Psoas muscle (tissue), 8 donors: Measurements from ENCODE around the gene ADAMTS1. TPM values are rescaled to one million over a fixed set of nuclear protein-coding genes. Genes with fewer than 3 reads are reported as not detected.

Experiments
- ATAC-seq, 4 donors: fragments of 200-7000 bp; cut with Tn5 transposase; one replicate each; pipeline ENCODE4 v1.9.1; 2020; ENCODE audit warnings: moderate library complexity in 3 of 4, mild to moderate bottlenecking in 2 of 4
- DNase-seq, 2 donors: peaks; one replicate each; pipeline ENCODE4 v3.0.0-alpha.2; 2020
- H3K27ac ChIP-seq: fragments of 200-600 bp; one replicate; pipeline ENCODE4 v1.8.0; 2022
- H3K27me3 ChIP-seq, 3 donors: fragments of 200-600 bp in 1 of 3; one replicate each; pipeline versions ENCODE4 v1.6.1 to v1.8.0; 2013 to 2022; ENCODE audit warnings: low read length in 2 of 3, mild to moderate bottlenecking in 2 of 3, moderate library complexity in 1 of 3; ENCODE audit not compliant: insufficient read depth in 3 of 3
- H3K36me3 ChIP-seq, 2 donors: fragments of 200-600 bp in 1 of 2; one replicate each; pipeline versions ENCODE4 v1.6.1 to v1.8.0; 2013 to 2022; ENCODE audit warnings: low read depth in 1 of 2, mild to moderate bottlenecking in 1 of 2, moderate library complexity in 1 of 2; ENCODE audit not compliant: insufficient read depth in 1 of 2
- H3K4me1 ChIP-seq: fragments of 200-600 bp; one replicate; pipeline ENCODE4 v1.8.0; 2022
- H3K4me3 ChIP-seq: fragments of 200-600 bp; one replicate; pipeline ENCODE4 v1.8.0; 2022; ENCODE audit warnings: mild to moderate bottlenecking
- H3K9me3 ChIP-seq: fragments of 200-600 bp; one replicate; pipeline ENCODE4 v1.8.0; 2022
- WGBS, 3 donors: extraction: QIAGEN DNeasy Blood & Tissue Kit; methylation state at CpG; one replicate each; pipeline versions ENCODE4 v1.1.6 to v1.1.7; 2013; 5-methylcytosine and 5-hydroxymethylcytosine counted together
- intact Hi-C, 2 donors: fragments of 100-400 bp; cut with DNase I; formaldehyde crosslinking; loops; one replicate each; pipeline versions ENCODE4 v1.11.0 to v1.14.2; 2022
- polyA plus RNA-seq, 3 donors: library from polyadenylated mRNA; stranded (reverse); fragments of 200-250 nt; gene quantifications; one replicate each; pipeline ENCODE4 v1.2.3, GENCODE V29; 2013
- total RNA-seq, 4 donors: library from RNA; stranded (reverse); fragmentation: NEBNext Ultra II Directional in 2 of 4; extraction: Animal tissue kit (Norgen Biotek cat#: 25700) in 2 of 4; gene quantifications; one replicate each; pipeline versions ENCODE4 v1.2.1 to v1.2.4, GENCODE V29; 2021 to 2023
- TF ChIP-seq, protein P1 (sequence below): fragments of 200-600 bp; IDR thresholded peaks from one replicate; pipeline ENCODE4 v1.8.0; 2022; ENCODE audit warnings: antibody characterized with exemption
- donor health status: healthy with polysubstance abuse.
- donor health status: DM: no; HTN: no; CAD: no; lungs with moderate emphysema.
- donor health status: Bipolar disorder and iron deficiency.
- donor health status: healthy.
- donor health status: DM: yes; HTN: yes; CAD: no.
- donor health status: DM: no; HTN: no; CAD: no.
- donor health status: DM: no; HTN: no; CAD: no.
- donor health status: DM: yes; HTN: yes; CAD: no.

Gene ADAMTS1
- total and polyA plus RNA-seq, 7 donors = 12.2 to 70.3 (median 32.0) TPM

- DNase-seq (no peak), ATAC-seq (no peak)
- H3K4me1 ChIP-seq = peaks cover 43% of the 10 kb centered on the region
- peak overlapping the region; percentile 90 for H3K4me3 ChIP-seq
- intact Hi-C loops = loop anchor here in 1 of 2 donors (10.0 kb wide), 2 partner anchors 1225 to 1905 kb away; no protein-coding TSS in a partner anchor
- no peaks in the 10 kb centered on the region for H3K9me3 ChIP-seq
- peak overlapping the region; percentile 94 for H3K27ac ChIP-seq
- 41 to 62% (median 52%) methylated on average over 10 of the region's 10 CpGs for WGBS, 3 donors
- peaks cover 8 to 70% of the 10 kb centered on the region in 2 donors for H3K36me3 ChIP-seq
- no peaks in the 10 kb centered on the region for H3K27me3 ChIP-seq
- TF ChIP-seq, protein P1, sequence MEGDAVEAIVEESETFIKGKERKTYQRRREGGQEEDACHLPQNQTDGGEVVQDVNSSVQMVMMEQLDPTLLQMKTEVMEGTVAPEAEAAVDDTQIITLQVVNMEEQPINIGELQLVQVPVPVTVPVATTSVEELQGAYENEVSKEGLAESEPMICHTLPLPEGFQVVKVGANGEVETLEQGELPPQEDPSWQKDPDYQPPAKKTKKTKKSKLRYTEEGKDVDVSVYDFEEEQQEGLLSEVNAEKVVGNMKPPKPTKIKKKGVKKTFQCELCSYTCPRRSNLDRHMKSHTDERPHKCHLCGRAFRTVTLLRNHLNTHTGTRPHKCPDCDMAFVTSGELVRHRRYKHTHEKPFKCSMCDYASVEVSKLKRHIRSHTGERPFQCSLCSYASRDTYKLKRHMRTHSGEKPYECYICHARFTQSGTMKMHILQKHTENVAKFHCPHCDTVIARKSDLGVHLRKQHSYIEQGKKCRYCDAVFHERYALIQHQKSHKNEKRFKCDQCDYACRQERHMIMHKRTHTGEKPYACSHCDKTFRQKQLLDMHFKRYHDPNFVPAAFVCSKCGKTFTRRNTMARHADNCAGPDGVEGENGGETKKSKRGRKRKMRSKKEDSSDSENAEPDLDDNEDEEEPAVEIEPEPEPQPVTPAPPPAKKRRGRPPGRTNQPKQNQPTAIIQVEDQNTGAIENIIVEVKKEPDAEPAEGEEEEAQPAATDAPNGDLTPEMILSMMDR = no peak
Observed at GRCh38 chr21:26840201-26840600, 5.0 kb downstream of the ADAMTS1 start.

- peaks cover 43% of the 10 kb centered on the region for H3K4me1 ChIP-seq
- H3K36me3 ChIP-seq = peaks cover 8 to 68% of the 10 kb centered on the region in 2 donors
- no peak overlapping the region for H3K27ac ChIP-seq
- H3K9me3 ChIP-seq = no peaks in the 10 kb centered on the region
- TF ChIP-seq, protein P1 = no peak
- DNase-seq (no peak), ATAC-seq (no peak)
- no peaks in the 10 kb centered on the region for H3K27me3 ChIP-seq
- intact Hi-C loops = loop anchor here in 1 of 2 donors (10.0 kb wide), 1 partner anchor 63 kb away; no protein-coding TSS in a partner anchor
- WGBS, 3 donors = 45 to 67% (median 63%) methylated on average over 3 of the region's 3 CpGs
- H3K4me3 ChIP-seq = peak overlapping the region; percentile 20
Observed at GRCh38 chr21:26837539-26837938, 7.7 kb downstream of the ADAMTS1 start.

GRCh38 chr21:26836528-26836927 lies 8.7 kb downstream of the ADAMTS1 start:
- TF ChIP-seq, protein P1 = no peak
- Histone ChIP-seq H3K36me3 (peaks cover 8 to 58% of the 10 kb centered on the region in 2 donors), H3K27me3 (no peaks in the 10 kb centered on the region), H3K4me1 (peaks cover 36% of the 10 kb centered on the region), H3K4me3 (no peak overlapping the region), H3K27ac (peak overlapping the region; percentile 8), H3K9me3 (no peaks in the 10 kb centered on the region)
- ATAC-seq (no peak), DNase-seq (no peak)
- intact Hi-C loops = loop anchor here in 1 of 2 donors (10.0 kb wide), 1 partner anchor 62 kb away; no protein-coding TSS in a partner anchor
- 66 to 90% (median 87%) methylated on average over 3 of the region's 3 CpGs for WGBS, 3 donors

- DNase-seq (no peak), ATAC-seq (no peak)
- peaks cover 8 to 51% of the 10 kb centered on the region in 2 donors for H3K36me3 ChIP-seq
- no peaks in the 10 kb centered on the region for H3K27me3 ChIP-seq
- TF ChIP-seq, protein P1 = no peak
- WGBS, 3 donors = 45 to 84% (median 75%) methylated on average over 2 of the region's 2 CpGs
- intact Hi-C loops = loop anchor here in 1 of 2 donors (10.0 kb wide), 1 partner anchor 61 kb away; no protein-coding TSS in a partner anchor
- H3K9me3 ChIP-seq = no peaks in the 10 kb centered on the region
- H3K4me1 ChIP-seq = peaks cover 29% of the 10 kb centered on the region
- H3K27ac ChIP-seq = no peak overlapping the region
- no peak overlapping the region for H3K4me3 ChIP-seq
Observed at GRCh38 chr21:26835714-26836265, 9.4 kb downstream of the ADAMTS1 start.
